Adrenal gland (tissue), 19 donors: ENCODE results near the gene OR8B12. TPM values are rescaled to one million over a fixed set of nuclear protein-coding genes. Genes with fewer than 3 reads are reported as not detected.

Source experiments
- DNase-seq, 7 donors: peaks; one replicate each; pipeline ENCODE4 v3.0.0-alpha.2; 2019 to 2020
- H3K27ac ChIP-seq, 5 donors: fragments of 200-600 bp; sonication (generic) in 4 of 5; 1 replicate in 3 of 5; 2 replicates in 2 of 5; pipeline versions ENCODE4 v1.5.1 to v1.8.0; 2016 to 2020; ENCODE audit warnings: mild to moderate bottlenecking in 1 of 5
- H3K27me3 ChIP-seq: fragments of 200-600 bp; 2 replicates; pipeline ENCODE4 v1.8.0; 2021
- H3K36me3 ChIP-seq, 2 donors: fragments of 200-600 bp; replicated peaks in 1 of 2; 1 replicate in 1 of 2; 2 replicates in 1 of 2; pipeline versions ENCODE4 v1.5.1 to v1.8.0; 2018 to 2022
- H3K4me1 ChIP-seq, 2 donors: fragments of 200-600 bp; replicated peaks in 1 of 2; 1 replicate in 1 of 2; 2 replicates in 1 of 2; pipeline versions ENCODE4 v1.5.1 to v1.8.0; 2018 to 2021
- H3K4me3 ChIP-seq, 4 donors: fragments of 200-600 bp; sonication (generic) in 3 of 4; one replicate each; pipeline ENCODE4 v1.5.1; 2016 to 2018
- H3K9me3 ChIP-seq, 3 donors: fragments of 200-600 bp; sonication (generic) in 1 of 3; replicated peaks in 1 of 3; 1 replicate in 2 of 3; 2 replicates in 1 of 3; pipeline versions ENCODE4 v1.5.1 to v1.8.0; 2016 to 2021
- CTCF ChIP-seq, 6 experiments: fragments of 450-650 bp in 4 of 6; fragments of 200-600 bp in 2 of 6; sonication (generic) in 1 of 6; IDR thresholded peaks; 1 replicate in 5 of 6; 2 replicates in 1 of 6; pipeline versions ENCODE4 v1.5.1 to v1.8.0; 2016 to 2021; ENCODE audit warnings: antibody characterized with exemption in 6 of 6, mild to moderate bottlenecking in 2 of 6, moderate library complexity in 1 of 6
- POLR2A ChIP-seq, 2 donors: fragments of 450-650 bp; IDR thresholded peaks; one replicate each; pipeline ENCODE4 v1.6.1; 2017; ENCODE audit warnings: antibody characterized with exemption in 2 of 2, mild to moderate bottlenecking in 2 of 2, moderate library complexity in 1 of 2
- WGBS, 4 donors: extraction: QIAGEN DNeasy Blood & Tissue Kit in 2 of 4; methylation state at CpG; one replicate each; pipeline versions ENCODE4 v1.1.5 to v1.1.7; 2013 to 2017; 5-methylcytosine and 5-hydroxymethylcytosine counted together
- intact Hi-C, 2 donors: fragments of 100-400 bp; cut with DNase I; formaldehyde crosslinking; loops; one replicate each; pipeline versions ENCODE4 v1.14.1 to v1.15.0; 2022 to 2023
- long read RNA-seq, 10 donors: library from polyadenylated mRNA in 3 of 10; unstranded in 2 of 10; stranded (forward) in 1 of 10; transcript quantifications; one replicate each; pipeline ENCODE4 v2.0.0 and lab custom pipeline, GENCODE V29; 2021 to 2026
- polyA plus RNA-seq, 3 donors: library from polyadenylated mRNA; stranded (reverse); fragments of 200-250 nt in 2 of 3; fragments of 350-450 nt in 1 of 3; fragmentation: Illumina TruSeq in 1 of 3; extraction: RNeasy Lipid Tissue Mini Kit (QIAGEN cat#74804) in 1 of 3; gene quantifications; one replicate each; pipeline ENCODE4 v1.2.3, GENCODE V29; 2013 to 2014
- total RNA-seq, 9 donors: library from RNA; depleted of rRNA in 4 of 9; stranded (reverse); fragments of >200 nt in 4 of 9; fragments of 120-200 nt in 1 of 9; fragmentation: NEBNext Ultra II Directional in 1 of 9; extraction: Animal tissue kit (Norgen Biotek cat#: 25700) in 1 of 9; gene quantifications; one replicate each; pipeline versions ENCODE4 v1.1.0 to v1.2.4, GENCODE V29; 2013 to 2023
- donor health status: healthy with polysubstance abuse.
- donor health status: Bipolar disorder and iron deficiency.
- donor health status: DM: yes; HTN: yes; CAD: no.
- donor health status: DM: no; HTN: no; CAD: no.
- donor health status: DM: no; HTN: no; CAD: no.
- donor health status: DM: yes; HTN: yes; CAD: no.

OR8B12 gene
- total RNA-seq (not detected), polyA plus RNA-seq (not detected)
- long read RNA-seq, donor 1 = 0 reads
- long read RNA-seq, donor 2 = 0 reads
- long read RNA-seq, donor 3 = 0 reads
- long read RNA-seq, donor 4 = 0 reads
- long read RNA-seq, donor 5 = 0 reads
- long read RNA-seq, donor 6 = 0 reads
- long read RNA-seq, donor 7 = 0 reads
- long read RNA-seq, donor 8, partial matches to known transcripts = 12 of 12 reads
- long read RNA-seq, donor 8, other reads (novel, unspliced or antisense) = 0 of 12 reads
- long read RNA-seq, donor 9 = 0 reads
- long read RNA-seq, donor 10 = 0 reads

DNA sequence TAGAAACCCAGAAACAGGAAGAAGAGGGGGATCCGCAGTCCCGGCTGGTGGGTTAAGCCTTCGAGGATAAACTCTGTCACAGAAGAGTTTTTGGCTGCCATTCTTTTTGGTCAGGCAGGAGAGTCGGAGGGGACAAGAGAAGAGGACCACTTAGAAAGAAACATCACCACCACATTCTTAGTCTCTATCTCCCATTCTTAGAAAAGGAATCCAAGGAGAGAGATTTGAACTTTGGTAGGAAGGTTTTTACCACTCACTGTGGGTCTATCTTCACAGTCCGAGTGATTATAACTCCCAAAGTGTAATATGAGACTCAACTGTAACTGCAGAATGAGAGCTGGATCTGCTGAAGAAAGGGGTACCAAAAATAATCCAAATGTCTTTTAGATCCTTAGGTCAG, at the start of gene OR8B12:
Gene OR8B12, minus strand, starts transcription at position 101 of the 400 bp plus-strand sequence. Its CDS starts 0 bp downstream, at position 101.
- 79 to 84% (median 81%) methylated on average over 5 of the region's 5 CpGs for WGBS, 4 donors
- TF ChIP-seq POLR2A (IDR thresholded peaks at IDR 0.05) = no peak
- intact Hi-C loops = no loop called here
- Histone ChIP-seq H3K36me3 (no peaks in the 10 kb centered on the region), H3K27ac (no peak within 1 kb of the TSS), H3K4me3 (no peak within 1 kb of the TSS), H3K4me1 (no peaks in the 10 kb centered on the region), H3K9me3 (no peaks in the 10 kb centered on the region), H3K27me3 (no peaks in the 10 kb centered on the region)
- DNase-seq = no peak

- Histone ChIP-seq H3K4me1 (no peaks in the 10 kb centered on the region), H3K4me3 (no peak overlapping the region), H3K27me3 (peaks cover under 1% of the 10 kb centered on the region), H3K36me3 (no peaks in the 10 kb centered on the region), H3K27ac (no peak overlapping the region), H3K9me3 (no peaks in the 10 kb centered on the region)
- intact Hi-C loops = no loop called here
- no peak for TF ChIP-seq CTCF (IDR thresholded peaks at IDR 0.05)
- TF ChIP-seq POLR2A (IDR thresholded peaks at IDR 0.05) = no peak
- WGBS, 4 donors = 78 to 85% (median 84%) methylated on average over 6 of the region's 6 CpGs
- DNase-seq = no peak
These were observed 49.2 kb upstream of the OR8B12 start for GRCh38 chr11:124592627-124593026.

GRCh38 chr11:124591430-124591829, 48.0 kb upstream of the OR8B12 start:
- DNase-seq = no peak
- 75 to 78% (median 76%) methylated on average over 2 of the region's 2 CpGs for WGBS, 4 donors
- H3K27me3 ChIP-seq = peaks cover 3% of the 10 kb centered on the region
- H3K36me3 ChIP-seq = no peaks in the 10 kb centered on the region
- H3K4me1 ChIP-seq = no peaks in the 10 kb centered on the region
- intact Hi-C loops = no loop called here
- H3K4me3 ChIP-seq = no peak overlapping the region
- no peak for TF ChIP-seq POLR2A (IDR thresholded peaks at IDR 0.05)
- no peak for TF ChIP-seq CTCF (IDR thresholded peaks at IDR 0.05)
- H3K9me3 ChIP-seq = no peaks in the 10 kb centered on the region
- H3K27ac ChIP-seq = no peak overlapping the region

GRCh38 chr11:124586238-124586860, 42.9 kb upstream of the OR8B12 start:
- no peak overlapping the region for H3K27ac ChIP-seq
- peaks cover 3% of the 10 kb centered on the region for H3K27me3 ChIP-seq
- H3K4me1 ChIP-seq = no peaks in the 10 kb centered on the region
- intact Hi-C loops = loop anchor here in 1 of 2 donors (10.0 kb wide), 1 partner anchor 172 kb away; no protein-coding TSS in a partner anchor
- WGBS, 4 donors = 24 to 35% (median 30%) methylated on average over 3 of the region's 3 CpGs
- H3K4me3 ChIP-seq = no peak overlapping the region
- no peaks in the 10 kb centered on the region for H3K36me3 ChIP-seq
- peak; percentile 35 to 79 (median 61) for DNase-seq
- no peaks in the 10 kb centered on the region for H3K9me3 ChIP-seq
- TF ChIP-seq POLR2A (IDR thresholded peaks at IDR 0.05) (no peak), CTCF (IDR thresholded peaks at IDR 0.05) (peak; percentile 35 to 65 (median 51))
